WTC11 (cell line): ENCODE measurements around the gene UGCG. TPM values are rescaled to one million over a fixed set of nuclear protein-coding genes. Genes with fewer than 3 reads are reported as not detected.

ENCODE experiments used
- ATAC-seq: fragments of 200-7000 bp; cut with Tn5 transposase; 2 replicates; pipeline ENCODE4 v1.10.0; 2021; ENCODE audit warnings: mild to moderate bottlenecking, moderate library complexity
- CTCF ChIA-PET: fragments of 300-600 bp; sonication (Branson Sonifier 250); formaldehyde crosslinking; loops from one replicate; lab custom pipeline; 2021; ENCODE audit warnings: antibody characterized with exemption; lab: Charles Lee
- POLR2A ChIA-PET: fragments of 350-600 bp; sonication (Branson Sonifier 250); formaldehyde crosslinking; loops from one replicate; lab custom pipeline; 2021; ENCODE audit warnings: antibody characterized with exemption; lab: Charles Lee
- DNase-seq: peaks from one replicate; pipeline ENCODE4 v3.0.0; 2021; ENCODE audit warnings: low spot score
- H3K27ac Mint-ChIP-seq: 2 replicates; pipeline ENCODE4 v1.8.0; 2021; ENCODE audit warnings: mixed read lengths
- H3K27me3 Mint-ChIP-seq: 2 replicates; pipeline ENCODE4 v1.8.0; 2021; ENCODE audit warnings: low read depth, mild to moderate bottlenecking, moderate library complexity, mixed read lengths
- H3K36me3 Mint-ChIP-seq: 2 replicates; pipeline ENCODE4 v1.8.0; 2021; ENCODE audit warnings: mixed read lengths
- H3K4me1 Mint-ChIP-seq: 2 replicates; pipeline ENCODE4 v1.8.0; 2022; ENCODE audit warnings: mixed read lengths
- H3K4me3 Mint-ChIP-seq: 2 replicates; pipeline ENCODE4 v1.8.0; 2021; ENCODE audit warnings: mild to moderate bottlenecking, moderate library complexity, mixed read lengths
- H3K9me3 Mint-ChIP-seq: 2 replicates; pipeline ENCODE4 v1.8.0; 2021; ENCODE audit warnings: mixed read lengths
- ARID4B ChIP-seq: sonication (generic); formaldehyde crosslinking; IDR thresholded peaks from 2 replicates; pipeline ENCODE4 v1.8.0; 2023; ENCODE audit warnings: missing genetic modification reagents, mild to moderate bottlenecking, borderline replicate concordance
- ATF1 ChIP-seq: sonication (generic); formaldehyde crosslinking; IDR thresholded peaks from 2 replicates; pipeline ENCODE4 v1.8.1; 2023; ENCODE audit warnings: mild to moderate bottlenecking, moderate library complexity, missing genetic modification reagents
- CREM ChIP-seq: sonication (generic); formaldehyde crosslinking; IDR thresholded peaks from 2 replicates; pipeline ENCODE4 v1.8.1; 2022; ENCODE audit warnings: mild to moderate bottlenecking, missing genetic modification reagents, moderate library complexity
- E2F5 ChIP-seq: sonication (generic); formaldehyde crosslinking; IDR thresholded peaks from 2 replicates; pipeline ENCODE4 v1.8.1; 2022; ENCODE audit warnings: mild to moderate bottlenecking, moderate library complexity, missing genetic modification reagents
- FOXK1 ChIP-seq: sonication (generic); formaldehyde crosslinking; IDR thresholded peaks from 2 replicates; pipeline ENCODE4 v1.8.0; 2022; ENCODE audit warnings: mild to moderate bottlenecking, moderate library complexity, missing genetic modification reagents
- GRHL2 ChIP-seq: fragments of 250-450 bp; sonication (Bioruptor Pico); IDR thresholded peaks from 2 replicates; pipeline ENCODE4 v1.8.0; 2022; ENCODE audit warnings: mild to moderate bottlenecking, moderate library complexity; ENCODE audit not compliant: insufficient replicate concordance, severe bottlenecking
- IRF2 ChIP-seq: sonication (generic); formaldehyde crosslinking; IDR thresholded peaks from 2 replicates; pipeline ENCODE4 v1.8.0; 2022; ENCODE audit warnings: low read depth, missing genetic modification reagents, borderline replicate concordance
- MXD4 ChIP-seq: fragments of 250-450 bp; sonication (Bioruptor Pico); IDR thresholded peaks from 2 replicates; pipeline ENCODE4 v1.8.0; 2021; ENCODE audit warnings: mild to moderate bottlenecking, moderate library complexity, borderline replicate concordance
- PREB ChIP-seq: sonication (generic); formaldehyde crosslinking; IDR thresholded peaks from 2 replicates; pipeline ENCODE4 v1.8.1; 2022; ENCODE audit warnings: mild to moderate bottlenecking, missing genetic modification reagents, moderate library complexity, borderline replicate concordance
- RORB ChIP-seq: fragments of 250-450 bp; sonication (Bioruptor Pico); IDR thresholded peaks from 2 replicates; pipeline ENCODE4 v1.9.0; 2021; ENCODE audit warnings: mild to moderate bottlenecking
- SMAD4 ChIP-seq: sonication (generic); formaldehyde crosslinking; IDR thresholded peaks from 2 replicates; pipeline ENCODE4 v1.8.0; 2022; ENCODE audit warnings: mild to moderate bottlenecking, missing genetic modification reagents
- ZBTB21 ChIP-seq: sonication (generic); formaldehyde crosslinking; IDR thresholded peaks from 2 replicates; pipeline ENCODE4 v1.8.1; 2023; ENCODE audit warnings: mild to moderate bottlenecking, missing genetic modification reagents, borderline replicate concordance
- ZNF671 ChIP-seq: fragments of 250-450 bp; sonication (Bioruptor Pico); IDR thresholded peaks from 2 replicates; pipeline ENCODE4 v1.8.0; 2021; ENCODE audit warnings: mild to moderate bottlenecking
- total RNA-seq: library from RNA; stranded (reverse); gene quantifications from 3 replicates; pipeline ENCODE4 v1.2.3, GENCODE V29; 2021
- TF ChIP-seq, protein P1 (sequence below): sonication (generic); formaldehyde crosslinking; IDR thresholded peaks from 2 replicates; pipeline ENCODE4 v1.8.0; 2023; ENCODE audit warnings: missing genetic modification reagents
- TF ChIP-seq, protein P2 (sequence below): sonication (generic); formaldehyde crosslinking; IDR thresholded peaks from 2 replicates; pipeline ENCODE4 v1.8.1; 2023; ENCODE audit warnings: mild to moderate bottlenecking, missing genetic modification reagents
- TF ChIP-seq, protein P3 (sequence below): fragments of 250-450 bp; sonication (Bioruptor Pico); IDR thresholded peaks from 2 replicates; pipeline ENCODE4 v2.1.2; 2022; ENCODE audit warnings: mild to moderate bottlenecking, moderate library complexity
- TF ChIP-seq, protein P4 (sequence below): sonication (generic); formaldehyde crosslinking; IDR thresholded peaks from 2 replicates; pipeline ENCODE4 v1.8.1; 2023; ENCODE audit warnings: mild to moderate bottlenecking, moderate library complexity, missing genetic modification reagents
- TF ChIP-seq, protein P5 (sequence below): sonication (generic); formaldehyde crosslinking; conservative IDR thresholded peaks from 2 replicates; pipeline ENCODE4 v1.8.1; 2023; ENCODE audit warnings: mild to moderate bottlenecking, low read depth, missing genetic modification reagents, moderate library complexity
- TF ChIP-seq, protein P6 (sequence below): sonication (generic); formaldehyde crosslinking; IDR thresholded peaks from 2 replicates; pipeline ENCODE4 v1.8.1; 2022; ENCODE audit warnings: missing genetic modification reagents, borderline replicate concordance

Gene UGCG
- total RNA-seq, 1 experiment from 2014 or later: 37.5 TPM

DNA sequence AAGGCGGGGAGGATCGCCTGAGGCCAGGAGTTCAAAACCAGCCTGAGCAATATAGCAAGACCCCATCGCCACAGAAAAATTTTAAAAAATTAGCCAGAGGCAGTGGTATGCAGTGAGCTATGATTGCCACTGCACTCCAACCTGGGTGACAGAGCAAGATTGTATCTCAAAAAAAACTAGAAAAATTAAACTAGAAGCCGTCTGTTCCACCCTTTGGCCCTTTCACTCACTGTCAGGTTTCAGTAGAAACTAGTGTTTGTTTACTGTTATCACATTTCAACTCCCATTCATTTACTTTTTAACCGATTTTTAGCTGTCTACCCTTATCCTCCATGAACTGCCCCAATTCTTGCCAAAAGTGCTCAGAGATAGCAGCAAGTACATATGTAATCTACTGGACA lies 8.3 kb downstream of the UGCG start:
- H3K9me3 Mint-ChIP-seq: no peaks in the 10 kb centered on the region
- ChIA-PET POLR2A (no interaction called here), CTCF (no interaction called here)
- no peaks in the 10 kb centered on the region for H3K27me3 Mint-ChIP-seq
- H3K27ac Mint-ChIP-seq: peak overlapping the region; percentile 16; the same call in 1 of the 2 replicates
- H3K4me1 Mint-ChIP-seq: peaks cover 27% of the 10 kb centered on the region
- no peak for ATAC-seq
- H3K36me3 Mint-ChIP-seq: peaks cover 3% of the 10 kb centered on the region; the same call in 1 of the 2 replicates
- no peak for DNase-seq
- H3K4me3 Mint-ChIP-seq: no peak overlapping the region
- TF ChIP-seq, protein P1, sequence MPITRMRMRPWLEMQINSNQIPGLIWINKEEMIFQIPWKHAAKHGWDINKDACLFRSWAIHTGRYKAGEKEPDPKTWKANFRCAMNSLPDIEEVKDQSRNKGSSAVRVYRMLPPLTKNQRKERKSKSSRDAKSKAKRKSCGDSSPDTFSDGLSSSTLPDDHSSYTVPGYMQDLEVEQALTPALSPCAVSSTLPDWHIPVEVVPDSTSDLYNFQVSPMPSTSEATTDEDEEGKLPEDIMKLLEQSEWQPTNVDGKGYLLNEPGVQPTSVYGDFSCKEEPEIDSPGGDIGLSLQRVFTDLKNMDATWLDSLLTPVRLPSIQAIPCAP (CRISPR knock-in tag): no peak
- no peak for TF ChIP-seq CREM (CRISPR knock-in tag)
- TF ChIP-seq GRHL2 (CRISPR knock-in tag): no peak
- TF ChIP-seq IRF2 (CRISPR knock-in tag): no peak
- TF ChIP-seq ATF1 (CRISPR knock-in tag): no peak
- TF ChIP-seq, protein P2, sequence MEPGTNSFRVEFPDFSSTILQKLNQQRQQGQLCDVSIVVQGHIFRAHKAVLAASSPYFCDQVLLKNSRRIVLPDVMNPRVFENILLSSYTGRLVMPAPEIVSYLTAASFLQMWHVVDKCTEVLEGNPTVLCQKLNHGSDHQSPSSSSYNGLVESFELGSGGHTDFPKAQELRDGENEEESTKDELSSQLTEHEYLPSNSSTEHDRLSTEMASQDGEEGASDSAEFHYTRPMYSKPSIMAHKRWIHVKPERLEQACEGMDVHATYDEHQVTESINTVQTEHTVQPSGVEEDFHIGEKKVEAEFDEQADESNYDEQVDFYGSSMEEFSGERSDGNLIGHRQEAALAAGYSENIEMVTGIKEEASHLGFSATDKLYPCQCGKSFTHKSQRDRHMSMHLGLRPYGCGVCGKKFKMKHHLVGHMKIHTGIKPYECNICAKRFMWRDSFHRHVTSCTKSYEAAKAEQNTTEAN: no peak
- TF ChIP-seq, protein P3, sequence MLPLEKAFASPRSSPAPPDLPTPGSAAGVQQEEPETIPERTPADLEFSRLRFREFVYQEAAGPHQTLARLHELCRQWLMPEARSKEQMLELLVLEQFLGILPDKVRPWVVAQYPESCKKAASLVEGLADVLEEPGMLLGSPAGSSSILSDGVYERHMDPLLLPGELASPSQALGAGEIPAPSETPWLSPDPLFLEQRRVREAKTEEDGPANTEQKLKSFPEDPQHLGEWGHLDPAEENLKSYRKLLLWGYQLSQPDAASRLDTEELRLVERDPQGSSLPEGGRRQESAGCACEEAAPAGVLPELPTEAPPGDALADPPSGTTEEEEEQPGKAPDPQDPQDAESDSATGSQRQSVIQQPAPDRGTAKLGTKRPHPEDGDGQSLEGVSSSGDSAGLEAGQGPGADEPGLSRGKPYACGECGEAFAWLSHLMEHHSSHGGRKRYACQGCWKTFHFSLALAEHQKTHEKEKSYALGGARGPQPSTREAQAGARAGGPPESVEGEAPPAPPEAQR (CRISPR knock-in tag): no peak
- TF ChIP-seq ZNF671 (CRISPR knock-in tag): no peak
- TF ChIP-seq, protein P4, sequence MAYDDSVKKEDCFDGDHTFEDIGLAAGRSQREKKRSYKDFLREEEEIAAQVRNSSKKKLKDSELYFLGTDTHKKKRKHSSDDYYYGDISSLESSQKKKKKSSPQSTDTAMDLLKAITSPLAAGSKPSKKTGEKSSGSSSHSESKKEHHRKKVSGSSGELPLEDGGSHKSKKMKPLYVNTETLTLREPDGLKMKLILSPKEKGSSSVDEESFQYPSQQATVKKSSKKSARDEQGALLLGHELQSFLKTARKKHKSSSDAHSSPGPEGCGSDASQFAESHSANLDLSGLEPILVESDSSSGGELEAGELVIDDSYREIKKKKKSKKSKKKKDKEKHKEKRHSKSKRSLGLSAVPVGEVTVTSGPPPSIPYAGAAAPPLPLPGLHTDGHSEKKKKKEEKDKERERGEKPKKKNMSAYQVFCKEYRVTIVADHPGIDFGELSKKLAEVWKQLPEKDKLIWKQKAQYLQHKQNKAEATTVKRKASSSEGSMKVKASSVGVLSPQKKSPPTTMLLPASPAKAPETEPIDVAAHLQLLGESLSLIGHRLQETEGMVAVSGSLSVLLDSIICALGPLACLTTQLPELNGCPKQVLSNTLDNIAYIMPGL (CRISPR knock-in tag): no peak
- TF ChIP-seq, protein P5, sequence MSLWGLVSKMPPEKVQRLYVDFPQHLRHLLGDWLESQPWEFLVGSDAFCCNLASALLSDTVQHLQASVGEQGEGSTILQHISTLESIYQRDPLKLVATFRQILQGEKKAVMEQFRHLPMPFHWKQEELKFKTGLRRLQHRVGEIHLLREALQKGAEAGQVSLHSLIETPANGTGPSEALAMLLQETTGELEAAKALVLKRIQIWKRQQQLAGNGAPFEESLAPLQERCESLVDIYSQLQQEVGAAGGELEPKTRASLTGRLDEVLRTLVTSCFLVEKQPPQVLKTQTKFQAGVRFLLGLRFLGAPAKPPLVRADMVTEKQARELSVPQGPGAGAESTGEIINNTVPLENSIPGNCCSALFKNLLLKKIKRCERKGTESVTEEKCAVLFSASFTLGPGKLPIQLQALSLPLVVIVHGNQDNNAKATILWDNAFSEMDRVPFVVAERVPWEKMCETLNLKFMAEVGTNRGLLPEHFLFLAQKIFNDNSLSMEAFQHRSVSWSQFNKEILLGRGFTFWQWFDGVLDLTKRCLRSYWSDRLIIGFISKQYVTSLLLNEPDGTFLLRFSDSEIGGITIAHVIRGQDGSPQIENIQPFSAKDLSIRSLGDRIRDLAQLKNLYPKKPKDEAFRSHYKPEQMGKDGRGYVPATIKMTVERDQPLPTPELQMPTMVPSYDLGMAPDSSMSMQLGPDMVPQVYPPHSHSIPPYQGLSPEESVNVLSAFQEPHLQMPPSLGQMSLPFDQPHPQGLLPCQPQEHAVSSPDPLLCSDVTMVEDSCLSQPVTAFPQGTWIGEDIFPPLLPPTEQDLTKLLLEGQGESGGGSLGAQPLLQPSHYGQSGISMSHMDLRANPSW (CRISPR knock-in tag): no peak
- no peak for TF ChIP-seq RORB
- no peak for TF ChIP-seq MXD4 (CRISPR knock-in tag)
- no peak for TF ChIP-seq FOXK1 (CRISPR knock-in tag)
- TF ChIP-seq, protein P6, sequence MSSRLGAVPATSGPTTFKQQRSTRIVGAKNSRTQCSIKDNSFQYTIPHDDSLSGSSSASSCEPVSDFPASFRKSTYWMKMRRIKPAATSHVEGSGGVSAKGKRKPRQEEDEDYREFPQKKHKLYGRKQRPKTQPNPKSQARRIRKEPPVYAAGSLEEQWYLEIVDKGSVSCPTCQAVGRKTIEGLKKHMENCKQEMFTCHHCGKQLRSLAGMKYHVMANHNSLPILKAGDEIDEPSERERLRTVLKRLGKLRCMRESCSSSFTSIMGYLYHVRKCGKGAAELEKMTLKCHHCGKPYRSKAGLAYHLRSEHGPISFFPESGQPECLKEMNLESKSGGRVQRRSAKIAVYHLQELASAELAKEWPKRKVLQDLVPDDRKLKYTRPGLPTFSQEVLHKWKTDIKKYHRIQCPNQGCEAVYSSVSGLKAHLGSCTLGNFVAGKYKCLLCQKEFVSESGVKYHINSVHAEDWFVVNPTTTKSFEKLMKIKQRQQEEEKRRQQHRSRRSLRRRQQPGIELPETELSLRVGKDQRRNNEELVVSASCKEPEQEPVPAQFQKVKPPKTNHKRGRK (CRISPR knock-in tag): no peak
- no peak for TF ChIP-seq SMAD4
- TF ChIP-seq ZBTB21 (CRISPR knock-in tag): no peak
- TF ChIP-seq E2F5: no peak
- no peak for TF ChIP-seq ARID4B (CRISPR knock-in tag)
- no peak for TF ChIP-seq PREB (CRISPR knock-in tag)
